ENCODE results near the gene GATA6.

GATA6 gene

DNA sequence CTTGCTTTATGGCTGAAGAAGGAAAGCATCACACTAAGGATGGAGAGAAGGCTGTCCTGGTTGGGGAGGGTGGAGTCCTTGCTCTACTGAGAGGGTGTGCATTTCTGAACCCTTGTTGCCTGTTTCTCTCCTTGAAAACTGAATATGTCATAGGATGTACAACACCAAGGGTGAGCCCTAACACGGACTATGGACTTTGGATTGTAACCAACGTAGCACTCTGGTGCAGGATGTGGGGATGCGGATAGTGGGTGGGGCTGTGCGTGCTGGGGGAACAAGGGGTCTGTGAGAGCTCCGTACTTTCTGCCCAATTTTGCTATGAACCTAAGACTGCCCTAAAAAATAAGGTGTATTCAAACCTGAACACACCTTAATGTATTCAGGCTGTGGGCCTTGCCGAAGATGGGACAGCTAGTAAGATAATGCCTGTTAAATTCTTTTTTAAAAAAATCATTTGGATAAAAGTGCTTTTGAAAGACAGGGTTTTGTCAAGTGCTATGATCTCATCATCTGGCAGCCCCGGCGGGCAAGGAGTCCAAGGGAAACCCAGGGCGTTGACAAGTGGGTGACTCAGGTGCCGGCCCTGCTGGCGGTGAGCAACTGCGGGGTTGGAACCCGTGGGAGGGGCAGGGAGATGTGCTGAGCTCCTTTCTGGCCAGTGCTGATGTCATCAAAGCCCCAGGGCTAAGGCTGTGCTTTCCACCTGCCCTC lies 54.0 kb downstream of the GATA6 start:
- TF ChIP-seq, protein P1, sequence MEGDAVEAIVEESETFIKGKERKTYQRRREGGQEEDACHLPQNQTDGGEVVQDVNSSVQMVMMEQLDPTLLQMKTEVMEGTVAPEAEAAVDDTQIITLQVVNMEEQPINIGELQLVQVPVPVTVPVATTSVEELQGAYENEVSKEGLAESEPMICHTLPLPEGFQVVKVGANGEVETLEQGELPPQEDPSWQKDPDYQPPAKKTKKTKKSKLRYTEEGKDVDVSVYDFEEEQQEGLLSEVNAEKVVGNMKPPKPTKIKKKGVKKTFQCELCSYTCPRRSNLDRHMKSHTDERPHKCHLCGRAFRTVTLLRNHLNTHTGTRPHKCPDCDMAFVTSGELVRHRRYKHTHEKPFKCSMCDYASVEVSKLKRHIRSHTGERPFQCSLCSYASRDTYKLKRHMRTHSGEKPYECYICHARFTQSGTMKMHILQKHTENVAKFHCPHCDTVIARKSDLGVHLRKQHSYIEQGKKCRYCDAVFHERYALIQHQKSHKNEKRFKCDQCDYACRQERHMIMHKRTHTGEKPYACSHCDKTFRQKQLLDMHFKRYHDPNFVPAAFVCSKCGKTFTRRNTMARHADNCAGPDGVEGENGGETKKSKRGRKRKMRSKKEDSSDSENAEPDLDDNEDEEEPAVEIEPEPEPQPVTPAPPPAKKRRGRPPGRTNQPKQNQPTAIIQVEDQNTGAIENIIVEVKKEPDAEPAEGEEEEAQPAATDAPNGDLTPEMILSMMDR (IDR thresholded peaks at IDR 0.05; ENCODE audit: insufficient read depth, low read length, poor library complexity, severe bottlenecking) = no peak
- no peak for DNase-seq (ENCODE audit: extremely low read depth, insufficient read length)

DNA sequence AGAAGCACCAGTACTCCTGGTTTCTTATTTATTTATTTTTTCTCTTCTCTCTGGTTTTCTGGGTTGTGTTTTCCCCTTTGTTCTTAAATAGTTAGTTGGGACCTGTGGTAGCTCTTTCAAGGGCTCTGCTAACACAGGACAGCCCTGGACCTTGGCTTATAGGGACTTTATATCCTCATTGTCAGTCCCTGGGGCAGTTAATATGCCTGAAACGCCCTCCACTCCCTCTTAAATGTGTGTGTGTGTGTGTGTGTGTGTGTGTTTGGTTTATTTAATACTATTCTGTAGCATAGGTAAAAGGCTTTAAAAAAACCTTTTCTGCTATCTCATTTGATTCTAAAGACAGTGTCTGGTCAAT lies 54.6 kb downstream of the GATA6 start:
- H3K36me3 ChIP-seq (ENCODE audit: control insufficient read depth, insufficient read depth, low read length) = no peaks in the 10 kb centered on the region
- H3K27me3 ChIP-seq (replicated peaks; ENCODE audit: control insufficient read depth, insufficient read depth, low read length) = no peaks in the 10 kb centered on the region
- TF ChIP-seq, protein P1 (IDR thresholded peaks at IDR 0.05; ENCODE audit: insufficient read depth, low read length, poor library complexity, severe bottlenecking) = no peak
- H3K4me3 ChIP-seq (replicated peaks; ENCODE audit: low read depth, low read length) = no peak overlapping the region
- no peak for DNase-seq (ENCODE audit: extremely low read depth, insufficient read length)

More for the DNA sequence above, 54.0 kb downstream of the GATA6 start:
- no peaks in the 10 kb centered on the region for H3K36me3 ChIP-seq (ENCODE audit: control insufficient read depth, insufficient read depth, low read length)
- H3K27me3 ChIP-seq (replicated peaks; ENCODE audit: control insufficient read depth, insufficient read depth, low read length) = no peaks in the 10 kb centered on the region
- no peak overlapping the region for H3K4me3 ChIP-seq (replicated peaks; ENCODE audit: low read depth, low read length)

DNA sequence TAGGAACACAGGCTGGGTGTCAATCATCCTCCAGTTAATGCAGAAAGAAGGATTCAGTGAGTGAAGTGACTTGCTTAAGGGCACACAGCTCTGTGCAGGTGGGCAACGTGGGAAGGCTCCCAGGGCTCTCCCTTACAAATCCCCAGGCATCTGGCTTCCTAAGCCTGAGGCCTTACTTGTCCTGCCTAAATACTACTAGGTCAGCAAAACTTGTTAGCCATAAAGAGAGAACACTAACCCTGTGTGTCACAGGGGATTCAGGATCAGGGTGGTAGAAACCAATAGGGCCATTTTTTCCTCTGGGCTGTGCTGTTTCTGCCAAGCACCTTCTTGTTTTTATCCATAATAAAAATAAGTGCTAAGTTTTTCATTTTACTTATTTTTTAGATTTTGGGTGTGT lies 55.0 kb downstream of the GATA6 start:
- Histone ChIP-seq H3K4me3 (replicated peaks; ENCODE audit: low read depth, low read length) (no peak overlapping the region), H3K27me3 (replicated peaks; ENCODE audit: control insufficient read depth, insufficient read depth, low read length) (no peaks in the 10 kb centered on the region), H3K36me3 (ENCODE audit: control insufficient read depth, insufficient read depth, low read length) (no peaks in the 10 kb centered on the region)
- DNase-seq (ENCODE audit: extremely low read depth, insufficient read length) = no peak
- TF ChIP-seq, protein P1 (IDR thresholded peaks at IDR 0.05; ENCODE audit: insufficient read depth, low read length, poor library complexity, severe bottlenecking) = no peak

DNA sequence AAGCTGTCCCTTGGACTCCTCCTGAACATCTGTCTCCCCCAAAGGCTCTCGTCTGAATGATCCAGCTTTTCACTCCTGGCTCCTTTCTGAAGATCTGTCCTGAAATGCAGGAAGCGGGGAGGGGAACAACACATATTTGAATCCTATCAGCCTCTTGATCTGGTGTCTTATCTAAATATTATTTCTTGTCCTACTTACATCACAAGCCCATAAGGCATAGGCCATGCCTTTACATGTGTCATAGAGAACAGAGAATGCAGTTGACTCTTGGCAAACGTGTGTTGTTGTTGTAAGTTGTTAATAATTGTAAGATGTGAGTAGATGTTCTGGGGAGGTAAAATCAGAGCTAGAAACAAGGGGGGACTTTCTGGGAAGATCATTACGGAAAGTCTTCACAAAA lies 57.4 kb downstream of the GATA6 start:
- DNase-seq (ENCODE audit: extremely low read depth, insufficient read length) = no peak
- no peaks in the 10 kb centered on the region for H3K36me3 ChIP-seq (ENCODE audit: control insufficient read depth, insufficient read depth, low read length)
- TF ChIP-seq, protein P1 (IDR thresholded peaks at IDR 0.05; ENCODE audit: insufficient read depth, low read length, poor library complexity, severe bottlenecking) = no peak
- H3K27me3 ChIP-seq (replicated peaks; ENCODE audit: control insufficient read depth, insufficient read depth, low read length) = no peaks in the 10 kb centered on the region
- no peak overlapping the region for H3K4me3 ChIP-seq (replicated peaks; ENCODE audit: low read depth, low read length)

DNA sequence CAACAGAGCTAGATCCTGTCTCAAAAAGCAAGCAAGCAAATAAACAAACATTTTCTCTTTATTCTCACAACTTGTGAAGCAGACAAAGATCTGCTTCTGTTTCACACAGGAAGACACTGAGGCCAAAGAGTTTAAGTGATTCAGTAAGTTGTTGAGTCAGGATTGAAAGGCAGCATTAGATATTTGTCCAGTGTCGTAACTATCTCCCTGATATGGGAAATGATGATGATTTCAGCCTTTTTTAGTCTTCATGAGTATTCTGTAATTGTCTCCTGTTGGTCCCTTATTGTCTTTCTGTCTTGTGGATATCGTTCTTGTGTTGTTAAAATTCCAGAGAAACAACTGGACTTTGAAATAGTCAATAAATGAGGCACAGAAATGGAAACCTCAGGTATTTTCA lies 59.6 kb downstream of the GATA6 start:
- Histone ChIP-seq H3K27me3 (replicated peaks; ENCODE audit: control insufficient read depth, insufficient read depth, low read length) (no peaks in the 10 kb centered on the region), H3K36me3 (ENCODE audit: control insufficient read depth, insufficient read depth, low read length) (no peaks in the 10 kb centered on the region), H3K4me3 (replicated peaks; ENCODE audit: low read depth, low read length) (no peak overlapping the region)
- no peak for DNase-seq (ENCODE audit: extremely low read depth, insufficient read length)
- TF ChIP-seq, protein P1 (IDR thresholded peaks at IDR 0.05; ENCODE audit: insufficient read depth, low read length, poor library complexity, severe bottlenecking) = no peak

Data from GM06990 (cell line).